GM18498 (cell line): ENCODE measurements around the gene POLR3C.

ENCODE experiments used
- ATAC-seq: cut with Tn5 transposase; IDR thresholded peaks from one replicate; pipeline ENCODE4 v1.9.1; 2021; ENCODE audit warnings: mild to moderate bottlenecking, moderate library complexity; ENCODE audit not compliant: unreplicated experiment

POLR3C gene

DNA sequence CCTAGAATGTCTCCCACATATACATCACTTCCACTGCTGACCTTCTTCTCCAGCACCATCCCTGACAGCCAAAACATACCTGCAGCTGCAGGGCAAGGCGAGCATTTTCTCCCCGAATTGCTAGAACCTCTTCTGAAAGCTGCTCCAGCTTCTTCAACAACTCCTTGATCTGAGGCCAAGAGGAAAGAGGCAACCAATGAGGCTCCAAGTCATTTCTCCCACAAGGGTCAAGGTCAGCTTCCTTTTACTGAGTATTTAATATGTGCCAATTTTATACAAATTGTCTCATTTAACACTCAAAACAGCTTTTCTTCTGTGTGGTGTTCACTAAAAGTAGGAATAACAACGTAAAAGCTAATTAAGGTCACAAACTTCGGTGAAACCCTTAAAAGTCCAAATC lies 44.2 kb downstream of the POLR3C start:
- no peak for ATAC-seq

GRCh38 chr1:145871994-145872924 lies 48.3 kb downstream of the POLR3C start:
- no peak for ATAC-seq

GRCh38 chr1:145874646-145875045 lies 50.6 kb downstream of the POLR3C start:
- no peak for ATAC-seq

GRCh38 chr1:145877923-145878486 lies 54.0 kb downstream of the POLR3C start:
- no peak for ATAC-seq

GRCh38 chr1:145878724-145879123 lies 54.7 kb downstream of the POLR3C start:
- no peak for ATAC-seq

DNA sequence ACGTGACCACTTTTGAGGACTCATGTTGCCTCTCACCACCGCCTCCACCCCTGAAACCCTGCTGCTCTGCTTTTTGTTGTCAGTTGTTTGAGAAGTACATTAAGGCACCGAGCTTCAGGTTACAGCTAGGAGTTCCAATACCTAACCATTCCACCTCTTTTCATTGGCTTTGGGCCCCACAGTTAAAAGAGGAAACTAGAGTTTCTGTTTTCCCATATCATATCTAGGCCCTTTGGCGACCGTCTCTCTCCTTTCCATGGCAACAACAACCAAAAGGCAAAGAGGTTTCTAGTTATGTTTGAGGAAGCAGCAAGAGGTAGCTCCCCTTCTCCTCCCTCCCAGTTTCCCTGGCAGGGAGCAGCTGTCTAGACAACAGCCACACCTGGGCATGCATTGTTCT lies 55.8 kb downstream of the POLR3C start:
- no peak for ATAC-seq

DNA sequence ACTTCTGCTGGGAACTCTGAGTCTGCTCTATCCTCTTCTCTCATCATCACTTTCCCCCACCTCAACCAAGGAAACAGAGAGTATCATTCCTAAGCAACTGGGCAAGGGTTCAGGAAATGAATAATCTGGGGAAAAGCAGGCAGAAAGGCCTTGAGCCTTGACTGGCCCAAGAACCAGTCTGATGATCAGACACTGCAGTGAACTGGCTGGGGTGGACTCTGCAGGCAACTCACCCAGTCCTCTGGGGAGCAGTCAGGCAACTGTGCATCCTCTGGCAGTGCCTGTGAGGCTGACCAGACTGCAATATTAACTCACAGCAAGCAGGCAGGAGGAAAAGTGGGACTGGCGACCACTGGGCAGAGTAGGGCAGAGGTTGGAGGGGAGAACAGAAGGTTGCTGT lies 60.7 kb downstream of the POLR3C start:
- no peak for ATAC-seq

DNA sequence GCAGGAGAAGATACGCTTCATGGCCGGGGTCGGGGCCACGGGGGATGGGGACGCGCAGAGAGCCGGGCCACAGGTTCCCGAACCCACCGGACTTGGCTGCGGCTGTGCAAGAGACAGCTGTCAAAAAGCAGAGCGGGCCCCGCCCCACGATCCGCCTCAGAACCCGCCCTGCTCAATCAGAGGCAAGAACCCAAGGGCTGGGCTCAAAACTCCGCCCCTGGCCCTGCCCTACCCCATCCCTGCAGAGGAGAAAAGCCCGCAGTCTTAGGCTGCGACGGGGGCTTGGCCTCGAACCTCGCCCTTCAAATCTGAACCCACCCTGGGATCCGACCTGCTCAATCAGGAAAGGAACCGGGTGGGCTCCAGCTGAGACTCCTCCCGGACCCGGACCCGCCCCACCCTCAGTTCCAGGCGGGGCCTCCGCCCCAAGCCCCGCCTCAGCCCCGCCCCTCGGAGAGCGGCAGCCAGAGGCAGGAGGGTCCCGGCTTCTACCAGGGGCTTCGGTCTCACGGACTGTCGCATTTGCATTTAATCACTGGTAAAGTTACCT lies 61.8 kb downstream of the POLR3C start, which contains the start of gene ANKRD35:
TSS of gene ANKRD35 (minus strand) at position 129 of the 550 bp plus-strand sequence. CDS start at position 21, 108 bp downstream.
- peak; percentile 99 for ATAC-seq

DNA sequence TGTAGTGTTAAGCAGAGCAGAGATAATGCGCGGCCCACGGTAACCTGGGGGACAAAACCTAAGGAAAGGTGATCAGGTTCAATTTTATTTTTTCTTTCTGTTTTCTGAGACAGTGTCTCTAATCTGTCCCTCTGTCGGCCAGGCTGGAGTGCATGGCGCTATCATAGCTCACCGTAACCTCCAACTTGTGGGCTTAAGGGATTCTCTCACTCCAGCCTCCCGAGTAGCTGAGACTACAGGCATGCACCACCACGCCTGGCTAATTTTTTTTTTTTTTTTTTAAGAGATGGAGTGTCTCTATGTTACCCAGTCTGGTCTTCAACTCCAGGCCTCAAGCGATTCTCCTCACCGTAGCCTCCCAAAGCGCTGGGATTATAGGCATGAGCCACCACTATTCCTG lies 62.4 kb downstream of the POLR3C start:
- ATAC-seq: no peak

- no peak for ATAC-seq
These were observed 62.8 kb downstream of the POLR3C start for GRCh38 chr1:145886816-145887215.

GRCh38 chr1:145887631-145888030 lies 63.6 kb downstream of the POLR3C start:
- no peak for ATAC-seq

- ATAC-seq: no peak
These were observed 65.7 kb downstream of the POLR3C start for GRCh38 chr1:145889722-145890121.

DNA sequence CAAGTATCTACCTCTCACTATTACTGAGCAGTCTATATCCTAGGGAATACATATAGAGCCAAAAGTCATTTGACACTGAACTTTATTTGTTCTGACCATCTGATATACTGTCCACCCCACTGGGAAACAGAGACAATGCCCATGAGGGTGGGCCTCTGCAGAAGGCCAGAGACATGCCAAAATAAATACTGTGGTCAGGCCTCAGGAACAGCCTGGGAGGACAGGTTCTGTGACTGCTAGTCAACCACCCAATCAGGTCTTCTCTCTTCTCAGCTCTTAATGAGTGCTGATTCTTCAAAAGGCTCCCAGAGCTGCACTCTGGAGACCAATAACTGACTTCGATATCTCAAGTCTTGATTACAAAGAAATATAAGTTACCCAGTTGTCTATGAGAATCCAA lies 67.1 kb downstream of the POLR3C start:
- no peak for ATAC-seq

DNA sequence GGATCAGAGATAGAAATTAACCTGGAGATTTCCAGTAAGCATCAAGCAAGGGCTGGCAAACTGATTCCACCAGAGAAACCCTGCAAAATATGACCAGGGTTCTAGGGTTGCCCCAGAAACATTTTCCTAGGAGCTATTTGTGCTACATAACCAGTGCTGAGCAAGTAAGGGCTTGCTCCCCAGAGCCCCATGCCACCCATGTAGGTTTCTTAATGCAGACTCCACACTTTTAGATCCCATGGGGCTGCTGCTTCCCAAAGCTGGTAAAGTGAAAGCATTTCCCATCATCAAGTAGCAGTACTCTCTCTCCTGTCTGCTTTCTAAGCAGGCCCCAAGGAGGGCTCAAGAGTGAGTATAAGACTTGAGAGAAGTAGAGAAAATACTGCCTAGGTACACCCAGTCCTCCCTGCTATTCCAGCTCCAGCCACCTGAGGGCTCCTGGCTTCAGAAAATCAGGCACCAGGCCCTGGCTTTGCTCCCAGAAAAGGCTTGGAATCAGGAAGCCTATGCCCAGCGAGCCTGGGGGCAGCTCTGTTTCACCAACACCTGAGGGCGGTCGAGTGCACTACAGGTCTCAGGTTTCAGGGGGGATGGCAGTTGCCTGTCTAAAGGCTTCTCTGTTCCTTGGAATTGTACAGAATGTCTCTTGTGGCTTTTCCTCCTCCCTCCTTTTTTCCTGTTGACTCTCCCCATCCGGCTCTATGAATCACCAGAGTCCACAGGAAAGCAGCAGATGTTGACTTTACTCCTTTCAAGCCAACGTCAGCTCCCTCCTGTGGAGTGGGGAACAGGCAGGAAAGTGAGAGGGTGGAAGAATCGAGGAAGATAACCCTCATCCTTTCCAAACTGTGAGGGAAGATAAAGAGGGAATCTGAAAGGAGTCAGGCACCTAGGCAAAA lies 67.8 kb downstream of the POLR3C start:
- peak; percentile 69 for ATAC-seq

DNA sequence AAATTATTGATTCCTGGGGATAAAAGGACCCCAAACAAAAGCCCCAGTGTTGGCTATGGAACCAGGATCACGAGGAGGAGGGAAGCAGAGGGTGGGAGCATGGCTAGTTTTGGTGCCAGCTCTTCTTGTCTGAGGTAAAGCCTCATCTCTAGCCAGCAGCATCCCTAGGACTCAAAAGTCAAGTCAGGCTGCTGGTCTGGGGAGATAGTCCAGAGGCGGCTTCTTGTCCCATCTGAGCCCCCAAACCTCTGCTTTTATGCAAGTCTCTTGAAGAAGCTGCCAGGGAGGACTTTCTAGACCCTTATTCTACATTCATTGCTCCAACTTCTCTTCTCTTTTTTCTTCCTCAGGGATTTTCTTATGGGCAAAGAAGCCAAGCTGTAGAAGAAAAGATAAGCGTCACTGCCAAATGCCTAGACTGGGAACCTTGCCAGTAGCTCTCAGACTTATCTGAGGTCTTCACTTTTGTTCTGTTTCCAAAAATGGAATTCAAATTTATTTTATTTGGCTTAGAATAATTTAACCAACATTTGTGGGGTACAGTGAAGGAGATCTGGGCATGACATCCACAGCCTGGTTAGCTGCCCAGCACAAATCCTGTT lies 68.6 kb downstream of the POLR3C start:
- no peak for ATAC-seq

GRCh38 chr1:145893306-145894055 lies 69.5 kb downstream of the POLR3C start:
- no peak for ATAC-seq
